Stimulated activated naive CD4-positive, alpha-beta T cell treated with Interleukin-2 at 50 U/mL for 16 hours (primary cell): Measurements from ENCODE around the gene GNAQ.
"Not testable (repeated sequence)": the region's sequence is repeated elsewhere in the genome, so short reads cannot be mapped to it uniquely, and the experiment has no call there.

ENCODE experiments used
- DNase-seq: peaks from one replicate; lab custom pipeline; 2025; lab: John Stamatoyannopoulos, UW

The GNAQ gene

DNA sequence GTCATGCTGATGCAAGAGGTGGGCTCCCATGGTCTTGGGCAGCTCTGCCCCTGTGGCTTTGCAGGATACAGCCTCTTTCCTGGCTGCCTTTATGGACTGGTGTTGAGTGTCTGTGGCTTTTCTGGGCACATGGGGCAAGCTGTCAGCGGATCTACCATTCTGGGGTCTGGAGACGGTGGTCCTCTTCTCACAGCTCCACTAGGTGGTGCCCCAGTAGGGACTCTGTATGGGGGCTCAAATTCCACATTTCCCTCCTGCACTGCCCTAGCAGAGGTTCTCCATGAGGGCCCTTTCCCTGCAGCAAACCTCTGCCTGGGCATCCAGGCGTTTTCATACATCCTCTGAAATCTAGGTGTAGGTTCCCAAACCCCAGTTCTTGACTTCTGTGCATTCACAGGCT, 340.9 kb downstream of the GNAQ start:
- not testable (repeated sequence) for DNase-seq

DNA sequence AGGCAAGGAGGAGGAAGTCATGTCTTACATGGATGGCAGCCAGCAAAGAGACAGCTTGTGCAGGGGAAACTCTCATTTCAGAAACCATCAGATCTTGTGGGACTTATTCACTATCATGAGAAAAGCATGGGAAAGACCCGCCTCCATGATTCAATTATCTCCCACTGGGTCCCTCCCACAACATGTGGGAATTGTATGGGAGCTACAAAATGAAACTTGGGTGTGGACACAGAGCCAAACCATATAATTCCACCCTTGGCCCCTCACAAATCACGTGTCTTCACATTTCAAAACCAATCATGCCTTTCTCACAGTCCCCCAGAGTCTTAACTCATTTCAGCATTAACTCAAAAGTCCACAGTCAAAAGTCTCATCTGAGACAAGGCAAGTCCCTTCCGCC, 341.5 kb downstream of the GNAQ start:
- DNase-seq, result not testable (repeated sequence)

DNA sequence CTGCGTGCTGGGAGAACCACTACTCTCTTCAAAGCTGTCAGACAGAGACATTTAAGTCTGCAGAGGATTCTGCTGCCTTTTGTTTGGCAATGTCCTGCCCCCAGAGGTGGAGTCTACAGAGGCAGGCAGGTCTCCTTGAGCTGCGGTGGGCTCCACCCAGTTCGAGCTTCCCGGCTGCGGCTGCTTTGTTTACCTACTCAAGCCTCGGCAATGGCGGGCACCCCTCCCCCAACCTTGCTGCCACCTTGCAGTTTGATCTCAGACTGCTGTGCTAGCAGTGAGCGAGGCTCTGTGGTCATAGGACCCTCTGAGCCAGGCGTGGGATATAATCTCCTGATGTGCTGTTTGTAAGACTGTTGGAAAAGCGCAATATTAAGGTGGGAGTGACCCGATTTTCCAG, 343.9 kb downstream of the GNAQ start:
- DNase-seq, result not testable (repeated sequence)

DNA sequence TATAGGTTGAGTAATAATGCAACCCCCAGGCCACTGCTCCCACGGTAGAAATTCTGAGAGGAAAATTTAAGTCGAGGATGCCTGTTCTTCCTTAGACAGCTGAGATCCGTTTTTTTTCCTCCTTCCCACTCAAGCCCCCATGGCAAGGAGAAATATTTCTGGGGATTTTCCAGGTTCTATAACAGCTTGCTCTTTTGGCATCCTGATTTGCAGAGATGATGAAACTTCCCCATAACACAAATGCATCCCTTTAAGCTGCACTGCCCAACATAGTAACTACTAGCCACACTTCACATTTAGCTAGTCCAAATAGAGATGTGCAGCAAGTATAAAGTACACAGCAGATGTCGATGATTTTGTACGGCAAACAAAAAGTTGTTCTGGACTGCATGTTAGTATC, 351.0 kb downstream of the GNAQ start:
- DNase-seq, result no peak

DNA sequence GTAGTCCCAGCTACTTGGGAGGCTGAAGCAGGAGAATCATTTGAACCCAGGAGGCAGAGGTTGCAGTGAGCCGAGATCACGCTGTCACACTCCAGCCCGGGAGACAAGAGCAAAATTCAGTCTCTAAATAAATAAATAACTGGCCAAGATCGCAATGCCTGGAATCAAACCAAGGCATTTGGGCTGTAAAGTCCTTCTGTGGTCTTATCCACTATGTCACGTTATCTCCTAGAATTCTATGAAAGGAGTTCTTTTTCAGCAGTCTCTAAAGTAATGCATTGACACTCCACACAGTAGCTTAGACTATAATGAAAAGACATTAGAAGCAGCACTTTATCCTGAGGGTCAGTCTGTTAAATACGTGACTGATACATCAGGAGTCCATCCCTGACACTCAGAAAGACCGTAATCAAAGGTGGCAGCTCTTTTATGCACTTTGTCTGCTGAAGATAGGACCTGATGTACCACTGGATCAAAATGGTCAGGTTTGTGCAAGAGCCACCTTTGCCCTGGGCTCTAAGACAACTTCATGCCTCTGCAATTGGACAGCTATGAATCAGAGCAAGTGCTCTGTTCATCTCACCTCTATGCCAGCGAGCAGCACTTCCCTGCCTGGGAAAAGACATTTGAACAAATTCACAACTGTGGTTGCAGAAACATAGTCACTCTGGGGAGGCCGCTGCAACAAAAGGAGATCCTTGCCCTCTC, 351.8 kb downstream of the GNAQ start:
- no peak for DNase-seq

DNA sequence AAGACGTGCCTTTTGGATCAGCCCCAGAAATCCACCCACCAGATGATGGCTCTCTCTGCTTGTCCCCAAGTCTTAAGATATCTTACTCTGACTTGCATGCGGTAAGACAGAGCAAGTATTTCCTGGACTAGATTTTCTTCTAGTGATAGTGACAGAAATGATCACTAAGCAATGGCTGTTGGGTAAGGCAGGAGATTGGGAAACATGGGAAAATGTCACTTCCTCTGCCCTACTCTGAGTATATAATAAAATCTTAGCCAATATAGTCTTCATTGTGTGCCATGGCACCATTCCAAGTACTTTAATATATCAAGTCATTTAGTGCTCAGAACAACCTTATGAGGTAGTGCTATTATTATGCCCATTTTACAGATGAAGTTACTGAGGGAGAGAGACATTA, 352.5 kb downstream of the GNAQ start:
- DNase-seq, result no peak

DNA sequence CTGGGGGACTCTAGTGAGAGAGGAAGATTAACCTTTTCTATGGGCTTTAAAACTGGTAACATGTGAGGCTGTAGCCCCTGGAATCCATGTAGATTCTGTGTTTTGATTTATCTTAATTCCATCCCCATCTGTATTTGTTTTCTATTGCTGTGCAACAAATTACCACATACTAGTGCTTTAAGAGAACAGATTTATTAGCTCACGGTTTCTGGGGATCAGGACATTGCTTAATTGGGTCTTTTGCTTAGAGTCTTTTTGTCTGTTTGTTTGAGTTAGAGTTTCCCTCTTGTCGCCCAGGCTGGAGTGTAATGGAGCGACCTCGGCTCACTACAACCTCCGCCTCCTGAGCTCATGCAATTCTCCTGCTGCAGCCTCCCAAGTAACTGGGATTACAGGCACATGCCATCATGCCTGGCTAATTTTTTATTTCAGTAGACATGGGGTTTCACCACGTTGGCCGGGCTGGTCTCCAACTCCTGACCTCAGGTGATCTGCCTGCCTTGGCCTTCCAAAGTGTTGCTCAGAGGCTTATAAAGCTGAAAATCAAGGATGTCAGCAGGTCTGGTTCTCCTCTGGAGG, 353.6 kb downstream of the GNAQ start:
- DNase-seq, result no peak

DNA sequence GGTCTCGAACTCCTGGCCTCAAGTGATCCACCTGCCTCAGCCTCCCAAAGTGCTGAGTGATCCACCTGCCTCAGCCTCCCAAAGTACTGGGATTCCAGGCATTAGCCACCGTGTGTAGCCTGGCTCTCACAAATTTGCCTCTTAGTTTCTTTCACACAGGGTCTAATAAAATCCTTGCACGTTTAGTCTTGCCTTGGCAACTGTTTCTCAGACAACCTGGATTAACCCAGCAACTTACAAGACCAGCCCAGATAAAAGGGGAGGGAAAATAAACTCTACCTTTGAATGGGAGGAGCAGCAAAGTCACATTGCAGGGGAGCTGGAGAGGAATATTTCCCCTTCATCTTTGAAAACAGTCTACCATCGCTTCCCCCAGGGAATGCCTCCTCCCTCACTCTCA, 354.2 kb downstream of the GNAQ start:
- DNase-seq, result no peak

DNA sequence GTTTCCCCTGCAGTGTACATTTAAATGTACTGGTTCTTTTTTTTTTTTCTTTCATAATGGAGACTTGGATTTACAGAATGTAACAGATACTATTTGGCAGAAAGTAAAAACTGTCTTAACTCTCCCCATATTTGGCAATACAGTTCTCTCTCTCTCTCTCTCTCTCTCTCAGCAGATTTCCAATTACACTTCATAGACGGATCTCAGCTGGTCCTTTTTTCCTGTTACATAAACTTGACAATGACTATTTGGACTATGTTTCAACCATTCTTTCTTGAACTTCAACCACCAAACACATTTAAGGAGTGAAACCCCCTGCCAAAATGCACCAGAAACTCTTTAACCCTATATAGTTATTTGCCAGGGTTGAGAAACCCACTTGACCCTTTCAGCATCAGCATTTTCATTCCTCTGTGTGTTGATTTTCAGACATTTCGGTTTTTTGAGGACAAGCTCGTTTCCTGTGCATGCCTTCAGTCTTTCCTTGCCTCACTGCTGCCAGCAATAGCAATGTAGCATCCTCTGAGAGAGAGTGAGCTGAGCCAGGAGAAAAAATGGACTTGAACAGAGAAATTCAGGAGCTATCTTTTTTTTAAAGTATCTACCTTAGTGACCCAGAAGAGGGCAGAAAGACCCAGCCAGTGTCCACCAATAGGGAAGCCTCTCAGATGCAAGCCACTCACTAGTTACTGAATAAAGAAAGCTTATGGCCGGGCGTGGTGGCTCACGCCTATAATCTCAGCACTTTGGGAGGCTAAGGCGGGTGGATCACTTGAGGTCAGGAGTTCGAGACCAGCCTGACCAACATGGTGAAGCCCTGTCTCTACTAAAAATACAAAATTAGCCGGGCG, 357.4 kb downstream of the GNAQ start:
- DNase-seq, result no peak

DNA sequence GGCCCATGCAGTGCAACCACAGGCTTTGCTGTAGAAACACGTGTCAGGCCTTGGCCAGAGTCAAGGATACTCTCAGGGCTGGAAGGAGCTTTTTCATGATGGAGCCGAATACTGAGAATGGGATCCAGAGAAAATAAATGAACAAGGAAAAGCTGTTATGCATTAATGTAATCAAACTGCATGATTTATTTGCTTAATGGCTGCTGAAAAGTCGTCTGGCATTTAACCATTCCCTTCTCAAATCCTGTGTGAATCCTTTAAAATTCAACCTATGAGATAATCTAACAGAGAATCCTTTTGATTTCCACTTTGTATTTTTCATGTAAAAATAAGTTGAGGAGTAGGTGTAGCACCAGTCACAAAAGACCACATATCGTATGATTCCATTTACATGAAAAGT, 359.4 kb downstream of the GNAQ start:
- DNase-seq, result no peak

DNA sequence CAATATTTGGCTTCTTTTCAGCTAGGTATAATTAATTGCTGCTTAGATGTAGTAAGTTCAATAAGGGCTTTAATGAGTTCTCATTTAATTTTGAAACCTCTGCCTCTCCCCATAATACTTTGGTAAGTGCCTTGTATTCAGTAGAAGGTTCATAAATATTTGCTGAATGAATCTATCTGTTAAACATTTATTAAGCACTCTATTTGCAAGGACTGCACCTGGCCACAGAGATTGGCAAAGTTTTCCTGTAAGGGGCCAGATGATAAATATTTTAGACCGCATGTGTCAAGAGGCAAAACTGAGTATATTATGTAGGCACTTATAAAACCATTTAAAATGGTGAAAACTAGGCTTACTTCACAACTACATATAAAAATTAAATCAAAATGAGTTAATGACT, 364.5 kb downstream of the GNAQ start:
- DNase-seq, result no peak
